H1 (cell line): ENCODE results near the gene RALY. TPM values are rescaled to one million over a fixed set of nuclear protein-coding genes. Genes with fewer than 3 reads are reported as not detected.
A peak's percentile ranks its signal among the peaks of the same experiment; 100 is the strongest.

Experiments used
- BACH1 ChIP-seq: IDR thresholded peaks from 2 replicates; pipeline ENCODE4 v1.6.1; 2012; ENCODE audit warnings: low read length, improper control_type of control experiment
- CHD2 ChIP-seq: IDR thresholded peaks from 2 replicates; pipeline ENCODE4 v1.6.1; 2012; ENCODE audit warnings: low read length, improper control_type of control experiment
- EZH2 ChIP-seq: fragments of 200-600 bp; sonication (generic); IDR thresholded peaks from 2 replicates; pipeline ENCODE4 v1.7.1; 2012; ENCODE audit warnings: low read depth, mild to moderate bottlenecking, moderate library complexity, low read length, inconsistent platforms; ENCODE audit not compliant: severe bottlenecking
- GABPA ChIP-seq: IDR thresholded peaks from 2 replicates; pipeline ENCODE4 v1.6.1; 2011; ENCODE audit warnings: mild to moderate bottlenecking, low read length, moderate library complexity, borderline replicate concordance; ENCODE audit not compliant: insufficient read depth
- KDM4A ChIP-seq: IDR thresholded peaks from one replicate; pipeline ENCODE4 v1.7.1; 2012; ENCODE audit warnings: low read depth, mild to moderate bottlenecking, moderate library complexity, low read length, inconsistent platforms; ENCODE audit not compliant: severe bottlenecking
- MAX ChIP-seq: IDR thresholded peaks from 2 replicates; pipeline ENCODE4 v1.6.1; 2012; ENCODE audit warnings: inconsistent platforms
- PHF8 ChIP-seq: fragments of 200-600 bp; sonication (generic); conservative IDR thresholded peaks from 2 replicates; pipeline ENCODE4 v1.7.1; 2012; ENCODE audit warnings: low read depth, mild to moderate bottlenecking, inconsistent platforms, low read length, moderate library complexity
- POLR2AphosphoS5 ChIP-seq: IDR thresholded peaks from 2 replicates; pipeline ENCODE4 v1.6.1; 2011; ENCODE audit warnings: low read depth, low read length
- RAD21 ChIP-seq, 2 experiments: IDR thresholded peaks in 1 of 2; conservative IDR thresholded peaks in 1 of 2; 2 replicates each; pipeline ENCODE4 v1.6.1; 2011; ENCODE audit warnings: low read depth in 2 of 2, low read length in 2 of 2, improper control_type of control experiment in 1 of 2, inconsistent platforms in 1 of 2, mild to moderate bottlenecking in 1 of 2, moderate library complexity in 1 of 2
- RBBP5 ChIP-seq: IDR thresholded peaks from 2 replicates; pipeline ENCODE4 v1.7.1; 2012; ENCODE audit warnings: low read depth, mild to moderate bottlenecking, inconsistent platforms, low read length, moderate library complexity, borderline replicate concordance
- SP4 ChIP-seq: IDR thresholded peaks from 2 replicates; pipeline ENCODE4 v1.6.1; 2012; ENCODE audit warnings: low read length, inconsistent platforms
- SRF ChIP-seq: IDR thresholded peaks from 2 replicates; pipeline ENCODE4 v1.6.1; 2011; ENCODE audit warnings: mild to moderate bottlenecking, low read depth, low read length, moderate library complexity
- polyA plus RNA-seq, 7 experiments: library from polyadenylated mRNA; depleted of rRNA in 3 of 7; stranded (reverse) in 5 of 7; unstranded in 2 of 7; fragments of >200 nt in 5 of 7; fragments of 200-250 nt in 2 of 7; gene quantifications; 1 replicate in 5 of 7; 2 replicates in 1 of 7; 4 replicates in 1 of 7; pipeline versions ENCODE4 v1.2.1 to v1.2.3, GENCODE V29; 2011 to 2013; ENCODE audit warnings: missing spikeins in 2 of 7, mixed read lengths in 2 of 7
- total RNA-seq: library from RNA; stranded (reverse); fragmentation: NEBNext Ultra II Directional; extraction: Animal tissue kit (Norgen Biotek cat#: 25700); gene quantifications from 2 replicates; pipeline ENCODE4 v1.2.1, GENCODE V29; 2021
- TF ChIP-seq, protein P1 (sequence below): IDR thresholded peaks from 2 replicates; pipeline ENCODE4 v1.6.1; 2012; ENCODE audit warnings: inconsistent platforms

The RALY gene
- total and polyA plus RNA-seq, 2 of the 8 experiments (the other 6 are each of a cell fraction or from before 2014, with no cell fraction given) = 133 to 148 TPM

DNA sequence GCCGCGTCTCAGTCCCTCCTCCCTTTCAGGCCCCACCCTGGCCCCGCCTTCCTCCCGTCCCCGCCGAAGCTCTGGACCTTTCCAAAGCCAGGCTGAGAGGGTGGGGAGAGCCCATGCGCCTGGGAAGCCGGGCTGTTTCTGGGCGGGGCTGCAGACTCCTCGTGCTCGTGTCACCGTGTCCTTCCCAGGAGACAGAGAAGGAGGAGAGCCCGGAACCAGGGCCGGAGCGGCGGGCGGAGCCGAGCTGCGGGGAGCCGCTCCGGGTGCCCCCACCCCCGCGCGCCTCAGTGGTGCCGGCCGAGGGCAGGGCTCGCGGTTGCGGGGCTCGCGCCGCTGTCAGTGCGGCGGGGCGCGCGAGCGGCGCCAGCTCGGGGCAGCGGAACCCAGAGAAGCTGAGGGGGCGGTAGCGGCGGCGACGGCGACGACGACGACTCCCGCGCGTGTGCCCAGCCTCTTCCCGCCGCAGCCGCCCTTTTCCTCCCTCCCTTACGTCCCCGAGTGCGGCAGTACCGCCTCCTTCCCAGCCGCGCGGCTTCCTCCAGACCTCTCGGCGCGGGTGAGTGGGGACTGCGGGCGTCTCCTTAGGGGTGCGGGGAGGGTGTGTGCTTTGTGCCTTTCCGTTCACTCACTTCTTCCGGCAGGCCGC lies at the start of gene RALY (continued):
- TF ChIP-seq GABPA (no peak), EZH2 (no peak), MAX (peak; percentile 64), PHF8 (peak; percentile 76), CHD2 (no peak), RBBP5 (no peak; the same call in 1 of the 2 replicates), SRF (no peak), SP4 (no peak), RAD21 (IDR thresholded peaks at IDR 0.05 in 1 of 2, conservative IDR thresholded peaks at IDR 0.05 in 1 of 2; ENCODE audit: low read depth in 2 of 2, low read length in 2 of 2) (no peak), BACH1 (no peak), POLR2AphosphoS5 (peak; percentile 83), KDM4A (no peak)
- TF ChIP-seq, protein P1, sequence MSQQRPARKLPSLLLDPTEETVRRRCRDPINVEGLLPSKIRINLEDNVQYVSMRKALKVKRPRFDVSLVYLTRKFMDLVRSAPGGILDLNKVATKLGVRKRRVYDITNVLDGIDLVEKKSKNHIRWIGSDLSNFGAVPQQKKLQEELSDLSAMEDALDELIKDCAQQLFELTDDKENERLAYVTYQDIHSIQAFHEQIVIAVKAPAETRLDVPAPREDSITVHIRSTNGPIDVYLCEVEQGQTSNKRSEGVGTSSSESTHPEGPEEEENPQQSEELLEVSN = peak; percentile 60
